HepG2 (cell line): Measurements from ENCODE around the gene RGS11. TPM values are rescaled to one million over a fixed set of nuclear protein-coding genes. Genes with fewer than 3 reads are reported as not detected.
A peak's percentile ranks its signal among the peaks of the same experiment; 100 is the strongest.

Source experiments
- ATAC-seq: fragments of 200-7000 bp; cut with Tn5 transposase; 3 replicates; pipeline ENCODE4 v1.9.1; 2020; ENCODE audit warnings: mild to moderate bottlenecking, moderate library complexity
- BruUV-seq: library from RNA; stranded (reverse); fragments of 400-500 nt; replicated peaks from 2 replicates; lab custom pipeline; 2021; lab: Mats Ljungman, UMichigan
- CTCF ChIA-PET: fragments of 300-600 bp; formaldehyde crosslinking; extraction: SDS; loops from one replicate; lab custom pipeline; 2021; ENCODE audit warnings: low total read pairs, inconsistent platforms, low intra/inter-chr PET ratio; lab: Yijun Ruan, JAX
- POLR2A ChIA-PET: fragments of 350-600 bp; sonication (Branson Sonifier 250); formaldehyde crosslinking; loops from one replicate; lab custom pipeline; 2020; ENCODE audit warnings: antibody characterized with exemption, inconsistent platforms; lab: Yijun Ruan, JAX
- DNase-seq: peaks from one replicate; pipeline ENCODE4 v3.0.0-alpha.2; 2015; ENCODE audit warnings: low spot score
- FAIRE-seq: peaks from 3 replicates; lab custom pipeline; 2011; peaks lifted over from hg19 to GRCh38; lab: Jason Lieb, UNC
- H2AFZ ChIP-seq: one replicate; pipeline ENCODE4 v1.6.1; 2011; ENCODE audit warnings: low read length, inconsistent platforms
- H3K27ac ChIP-seq: fragments of 300-600 bp; 3 replicates; pipeline ENCODE4 v1.8.0; 2011; ENCODE audit warnings: mixed run types, mild to moderate bottlenecking, mixed read lengths, low read length, inconsistent platforms; ENCODE audit not compliant: insufficient read depth; ENCODE audit errors: extremely low read length
- H3K27me3 ChIP-seq, 2 experiments: fragments of 200-600 bp in 1 of 2; 2 replicates in 1 of 2; 3 replicates in 1 of 2; pipeline versions ENCODE4 v1.6.0 to v1.8.0; 2011; ENCODE audit warnings: low read length in 2 of 2, mild to moderate bottlenecking in 2 of 2, moderate library complexity in 2 of 2, inconsistent platforms in 1 of 2; ENCODE audit not compliant: insufficient read depth in 2 of 2, control insufficient read depth in 1 of 2
- H3K36me3 ChIP-seq, 2 experiments: fragments of 200-600 bp in 1 of 2; replicated peaks in 1 of 2; 2 replicates in 1 of 2; 3 replicates in 1 of 2; pipeline versions ENCODE4 v1.5.1 to v1.8.0; 2011; ENCODE audit warnings: low read length in 2 of 2, inconsistent platforms in 1 of 2; ENCODE audit not compliant: insufficient read depth in 2 of 2, control insufficient read depth in 1 of 2
- H3K4me1 ChIP-seq: 2 replicates; pipeline ENCODE4 v1.5.1; 2012; ENCODE audit warnings: low read length, inconsistent platforms; ENCODE audit not compliant: insufficient read depth
- H3K4me2 ChIP-seq: 2 replicates; pipeline ENCODE4 v1.6.0; 2011; ENCODE audit warnings: low read depth, low read length, inconsistent platforms
- H3K4me3 ChIP-seq, 3 experiments: fragments of 200-600 bp in 1 of 3; sonication (generic), shearing (Covaris generic) in 1 of 3; replicated peaks in 1 of 3; 2 replicates each; pipeline ENCODE4 v1.5.1; 2011 to 2016; ENCODE audit warnings: low read length in 3 of 3, inconsistent platforms in 2 of 3, low read depth in 2 of 3, mild to moderate bottlenecking in 2 of 3, control low read depth in 1 of 3, mixed read lengths in 1 of 3; ENCODE audit not compliant: insufficient read depth in 1 of 3
- H3K79me2 ChIP-seq: one replicate; pipeline ENCODE4 v1.6.1; 2011; ENCODE audit warnings: low read length, inconsistent platforms; ENCODE audit not compliant: insufficient read depth
- H3K9ac ChIP-seq: 2 replicates; pipeline ENCODE4 v1.6.0; 2011; ENCODE audit warnings: mild to moderate bottlenecking, low read depth, low read length, inconsistent platforms; ENCODE audit not compliant: insufficient read depth
- H3K9me3 ChIP-seq: 2 replicates; pipeline ENCODE4 v1.5.1; 2012; ENCODE audit warnings: mild to moderate bottlenecking, low read length
- H4K20me1 ChIP-seq: 2 replicates; pipeline ENCODE4 v1.6.0; 2011; ENCODE audit warnings: inconsistent platforms, mild to moderate bottlenecking, low read length, moderate library complexity; ENCODE audit not compliant: insufficient read depth
- AGO2 ChIP-seq: fragments of 200-400 bp; formaldehyde crosslinking; optimal IDR thresholded peaks from 2 replicates; pipeline ENCODE3; 2017; ENCODE audit warnings: mild to moderate bottlenecking, low read depth, low read length, moderate library complexity
- MTA1 ChIP-seq: sonication (generic); formaldehyde crosslinking; IDR thresholded peaks from 2 replicates; pipeline ENCODE4 v1.4.0; 2020; ENCODE audit warnings: missing genetic modification reagents, mild to moderate bottlenecking, borderline replicate concordance
- NFYC ChIP-seq: IDR thresholded peaks from 2 replicates; pipeline ENCODE4 v1.6.1; 2016; ENCODE audit warnings: missing genetic modification reagents, missing compliant biosample characterization
- ZBTB40 ChIP-seq, 2 experiments: fragments of 450-650 bp in 1 of 2; sonication (generic) in 1 of 2; formaldehyde crosslinking in 1 of 2; IDR thresholded peaks; 2 replicates each; pipeline versions ENCODE4 v1.6.1 to v1.8.0; 2016 to 2022; ENCODE audit warnings: antibody characterized with exemption in 1 of 2, mild to moderate bottlenecking in 1 of 2, missing genetic modification reagents in 1 of 2
- ZBTB42 ChIP-seq: sonication (generic); formaldehyde crosslinking; IDR thresholded peaks from 2 replicates; pipeline ENCODE4 v1.5.0; 2020; ENCODE audit warnings: mild to moderate bottlenecking, missing genetic modification reagents
- ZNF33A ChIP-seq: sonication (generic); formaldehyde crosslinking; IDR thresholded peaks from 2 replicates; pipeline ENCODE4 v1.5.1; 2020; ENCODE audit warnings: missing genetic modification reagents, mild to moderate bottlenecking, moderate library complexity, borderline replicate concordance
- ZNF75D ChIP-seq: sonication (generic); formaldehyde crosslinking; IDR thresholded peaks from 2 replicates; pipeline ENCODE4 v1.8.1; 2023; ENCODE audit warnings: missing genetic modification reagents, mild to moderate bottlenecking, borderline replicate concordance
- WGBS: methylation state at CpG from one replicate; pipeline ENCODE4 v1.1.6; 2017; ENCODE audit warnings: low lambda C conversion rate; 5-methylcytosine and 5-hydroxymethylcytosine counted together
- in situ Hi-C: cut with HindIII; loops from 2 replicates; pipeline ENCODE4 v1.10.0; 2017; ENCODE audit warnings: low pct_unique_long_range_greater_than_20kb; ENCODE audit not compliant: extremely low pct_ligation_motif_present
- intact Hi-C: fragments of 100-400 bp; cut with micrococcal nuclease; formaldehyde crosslinking; loops from one replicate; pipeline ENCODE4 v1.10.0; 2022; ENCODE audit not compliant: unreplicated experiment
- polyA plus RNA-seq, 8 experiments: library from polyadenylated mRNA; depleted of rRNA in 3 of 8; stranded (reverse) in 7 of 8; unstranded in 1 of 8; fragments of >200 nt; fragmentation: Illumina TruSeq in 4 of 8; extraction: Trizol in 4 of 8; gene quantifications; 2 replicates each; pipeline versions ENCODE4 v1.2.1 to v1.2.3, GENCODE V29; 2011 to 2016; ENCODE audit warnings: low read depth in 4 of 8, missing spikeins in 1 of 8, mixed read lengths in 1 of 8; ENCODE audit not compliant: insufficient read depth in 1 of 8
- total RNA-seq, 5 experiments: library from RNA; depleted of rRNA; stranded (reverse); fragments of >200 nt; fragmentation: Illumina TruSeq; extraction: Trizol; gene quantifications; 2 replicates each; pipeline ENCODE4 v1.2.3, GENCODE V29; 2016; ENCODE audit warnings: low read depth in 1 of 5

Gene RGS11
- total and polyA plus RNA-seq, 2 of the 13 experiments (the other 11 are each of a cell fraction or from before 2014, with no cell fraction given) = 0.11 TPM; not detected in 1

GRCh38 chr16:266258-267164 lies 9.2 kb downstream of the RGS11 start:
- FAIRE-seq = no peak
- intact Hi-C loops (no loop called here), in situ Hi-C loops (no loop called here)
- Histone ChIP-seq H4K20me1 (no peaks in the 10 kb centered on the region), H3K9ac (no peak overlapping the region), H3K27me3 (peaks cover 18 to 31% of the 10 kb centered on the region in 2 experiments; a peak in 4 of 5 replicates), H3K79me2 (no peaks in the 10 kb centered on the region), H3K4me3 (no peak overlapping the region), H2AFZ (no peak overlapping the region), H3K4me2 (no peak overlapping the region), H3K9me3 (no peaks in the 10 kb centered on the region), H3K4me1 (peaks cover 26% of the 10 kb centered on the region), H3K36me3 (peaks cover 3 to 10% of the 10 kb centered on the region in 2 experiments; a peak in 2 of 5 replicates), H3K27ac (no peak overlapping the region)
- POLR2A ChIA-PET = no interaction called here
- ATAC-seq = no peak
- WGBS = 87% methylated on average over 22 of the region's 25 CpGs
- CTCF ChIA-PET = no interaction called here
- BruUV-seq = no TSS peak
- TF ChIP-seq AGO2 = peak; percentile 52
- no peak for TF ChIP-seq NFYC (CRISPR knock-in tag)
- DNase-seq = no peak

GRCh38 chr16:265711-266110 lies 10.0 kb downstream of the RGS11 start:
- no peaks in the 10 kb centered on the region for H3K79me2 ChIP-seq
- H4K20me1 ChIP-seq = no peaks in the 10 kb centered on the region
- peaks cover 13 to 23% of the 10 kb centered on the region in 2 experiments; a peak in 4 of 5 replicates for H3K27me3 ChIP-seq
- H3K4me2 ChIP-seq = no peak overlapping the region
- DNase-seq (no peak), ATAC-seq (no peak), FAIRE-seq (no peak)
- in situ Hi-C loops = no loop called here
- no peak overlapping the region for H3K4me3 ChIP-seq
- H2AFZ ChIP-seq = no peak overlapping the region
- H3K9ac ChIP-seq = no peak overlapping the region
- H3K27ac ChIP-seq = no peak overlapping the region
- intact Hi-C loops = no loop called here
- no peaks in the 10 kb centered on the region for H3K9me3 ChIP-seq
- peaks cover 8 to 10% of the 10 kb centered on the region in 2 experiments; a peak in 3 of 5 replicates for H3K36me3 ChIP-seq
- ChIA-PET POLR2A (interaction anchor here (0.9 kb wide), 1 partner anchor 31 kb away, joined by 3 read pairs; the partner anchor contains the start of gene FAM234A), CTCF (no interaction called here)
- BruUV-seq = no TSS peak
- 100% methylated on average over 3 of the region's 12 CpGs for WGBS
- H3K4me1 ChIP-seq = peaks cover 26% of the 10 kb centered on the region
- TF ChIP-seq ZBTB42 (no peak), MTA1 (no peak), ZBTB40 (IDR thresholded peaks at IDR 0.05) (no peak), ZBTB40 (CRISPR knock-in tag; IDR thresholded peaks at IDR 0.05) (no peak), ZNF75D (CRISPR knock-in tag) (no peak), ZNF33A (CRISPR knock-in tag) (no peak)
